GM12865 (cell line): ENCODE measurements around the gene PNPLA4.

Experiments
- DNase-seq: peaks from one replicate; pipeline ENCODE4 v3.0.0; 2010; ENCODE audit warnings: low read depth
- H3K4me3 ChIP-seq: 2 replicates; pipeline ENCODE4 v1.5.1; 2011; ENCODE audit warnings: mild to moderate bottlenecking, low read depth, low read length, control low read depth
- TF ChIP-seq, protein P1 (sequence below): IDR thresholded peaks from 2 replicates; pipeline ENCODE4 v1.5.1; 2011; ENCODE audit warnings: low read length, control low read depth, low read depth, inconsistent platforms; ENCODE audit not compliant: insufficient read depth; ENCODE audit errors: missing control alignments

Gene PNPLA4, protein sequence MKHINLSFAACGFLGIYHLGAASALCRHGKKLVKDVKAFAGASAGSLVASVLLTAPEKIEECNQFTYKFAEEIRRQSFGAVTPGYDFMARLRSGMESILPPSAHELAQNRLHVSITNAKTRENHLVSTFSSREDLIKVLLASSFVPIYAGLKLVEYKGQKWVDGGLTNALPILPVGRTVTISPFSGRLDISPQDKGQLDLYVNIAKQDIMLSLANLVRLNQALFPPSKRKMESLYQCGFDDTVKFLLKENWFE

DNA sequence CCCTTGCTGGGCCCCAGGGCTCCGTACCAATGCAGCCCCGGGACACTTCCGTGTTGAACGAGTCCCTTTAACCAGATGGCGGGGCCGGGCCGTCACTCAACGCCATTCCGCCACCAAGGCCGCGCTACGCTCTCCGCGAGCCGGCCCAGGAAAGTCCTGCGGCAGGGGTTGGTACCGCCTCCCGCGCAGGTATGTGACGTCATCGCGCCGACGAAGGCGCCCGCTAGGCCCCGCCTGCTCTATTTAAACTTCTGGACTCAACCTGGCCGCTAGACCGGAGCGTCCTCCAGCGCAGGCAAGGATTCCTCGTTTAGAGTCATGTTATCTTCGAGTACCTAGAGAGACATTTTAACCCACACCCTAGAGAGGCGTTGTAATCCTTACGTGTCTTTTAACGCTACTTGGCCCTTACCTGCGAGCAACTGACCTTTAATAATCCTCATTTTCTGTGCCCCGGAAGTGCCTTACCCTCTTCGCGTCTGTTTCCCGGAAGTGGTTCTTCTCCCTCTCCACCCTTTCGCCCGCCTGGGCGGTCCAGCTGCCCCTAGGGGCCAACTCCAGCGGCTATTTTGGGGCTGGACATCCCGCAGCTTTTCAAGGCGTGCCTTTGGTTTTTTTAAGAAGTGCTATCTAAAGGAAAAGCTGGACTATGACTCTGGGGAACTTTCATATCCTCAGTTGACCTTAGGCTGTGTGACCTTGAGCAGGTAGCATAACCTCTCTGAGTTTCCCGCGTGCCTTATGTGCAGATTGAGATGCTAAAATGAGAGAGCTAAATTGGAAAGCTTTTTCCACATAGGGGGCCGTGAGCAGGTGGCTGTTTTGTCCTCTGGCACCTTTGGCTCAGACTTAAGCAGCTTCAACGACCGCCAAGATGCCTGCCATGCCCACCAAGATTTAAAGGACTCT, at the start of gene PNPLA4:
PNPLA4 (minus strand) TSS at position 155 of the 909 bp plus-strand sequence. CDS start 1,294 bp downstream, outside the sequence.
- TF ChIP-seq, protein P1, sequence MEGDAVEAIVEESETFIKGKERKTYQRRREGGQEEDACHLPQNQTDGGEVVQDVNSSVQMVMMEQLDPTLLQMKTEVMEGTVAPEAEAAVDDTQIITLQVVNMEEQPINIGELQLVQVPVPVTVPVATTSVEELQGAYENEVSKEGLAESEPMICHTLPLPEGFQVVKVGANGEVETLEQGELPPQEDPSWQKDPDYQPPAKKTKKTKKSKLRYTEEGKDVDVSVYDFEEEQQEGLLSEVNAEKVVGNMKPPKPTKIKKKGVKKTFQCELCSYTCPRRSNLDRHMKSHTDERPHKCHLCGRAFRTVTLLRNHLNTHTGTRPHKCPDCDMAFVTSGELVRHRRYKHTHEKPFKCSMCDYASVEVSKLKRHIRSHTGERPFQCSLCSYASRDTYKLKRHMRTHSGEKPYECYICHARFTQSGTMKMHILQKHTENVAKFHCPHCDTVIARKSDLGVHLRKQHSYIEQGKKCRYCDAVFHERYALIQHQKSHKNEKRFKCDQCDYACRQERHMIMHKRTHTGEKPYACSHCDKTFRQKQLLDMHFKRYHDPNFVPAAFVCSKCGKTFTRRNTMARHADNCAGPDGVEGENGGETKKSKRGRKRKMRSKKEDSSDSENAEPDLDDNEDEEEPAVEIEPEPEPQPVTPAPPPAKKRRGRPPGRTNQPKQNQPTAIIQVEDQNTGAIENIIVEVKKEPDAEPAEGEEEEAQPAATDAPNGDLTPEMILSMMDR = no peak
- peak within 1 kb of the TSS; percentile 67 for H3K4me3 ChIP-seq
- peak; percentile 93 for DNase-seq

DNA sequence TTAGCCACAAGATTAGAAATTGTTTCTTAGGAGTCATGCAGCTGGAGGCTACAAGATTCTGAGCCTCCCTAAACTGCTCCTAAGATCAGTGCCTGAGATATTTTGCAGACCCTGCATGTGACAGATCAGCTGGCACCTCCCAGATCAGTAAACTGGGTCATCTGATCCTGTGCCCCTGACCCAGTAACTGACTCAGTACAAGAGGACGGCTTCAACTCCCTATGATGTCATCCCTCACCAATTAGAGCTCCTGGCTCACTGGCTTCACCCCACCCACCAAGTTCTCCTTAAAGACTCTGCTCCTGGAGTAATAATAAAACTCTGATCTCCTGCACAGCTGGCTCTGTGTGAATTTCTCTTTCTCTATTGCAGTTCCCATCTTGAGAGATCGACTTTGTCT, 45.4 kb upstream of the PNPLA4 start:
- TF ChIP-seq, protein P1 = no peak
- no peak overlapping the region for H3K4me3 ChIP-seq
- DNase-seq = no peak

DNA sequence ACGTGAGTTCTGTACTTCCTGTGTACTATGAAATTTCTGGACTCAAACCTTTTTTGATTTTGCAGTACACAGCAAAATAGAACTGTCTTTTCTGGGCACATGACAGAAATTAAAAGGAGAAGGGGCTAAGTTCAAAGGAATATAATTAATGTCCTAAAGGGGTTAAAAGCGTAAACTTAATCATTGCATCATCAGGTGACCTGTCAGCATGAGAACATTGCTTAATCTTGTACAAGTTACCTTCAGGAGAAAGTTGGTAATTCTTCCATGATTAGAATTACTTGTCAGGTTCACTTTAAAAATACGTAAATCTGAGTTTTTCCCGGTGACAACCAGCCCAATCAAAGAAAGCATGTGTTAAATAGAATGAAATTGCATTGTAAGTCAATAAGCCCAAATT, 43.2 kb upstream of the PNPLA4 start:
- DNase-seq = no peak
- no peak overlapping the region for H3K4me3 ChIP-seq
- TF ChIP-seq, protein P1 = no peak

DNA sequence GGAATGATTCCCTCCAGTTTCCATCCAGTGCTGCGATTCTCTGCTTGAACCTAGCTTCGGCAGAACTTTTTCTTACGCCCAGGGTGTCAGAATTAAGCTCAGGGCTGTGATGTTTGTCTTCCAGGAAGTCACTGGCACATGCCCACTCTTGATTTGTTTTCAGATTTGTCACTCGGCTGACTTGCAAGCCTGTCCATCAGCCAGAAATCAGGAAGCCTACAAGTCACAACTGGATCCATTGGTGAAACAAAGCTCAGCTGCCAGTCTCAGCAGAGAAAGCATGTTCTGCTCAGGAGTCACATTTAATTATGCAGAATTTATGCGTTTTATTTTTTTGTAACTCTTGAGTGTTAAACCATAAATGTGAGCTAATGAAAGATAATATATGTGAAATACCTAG, 38.2 kb upstream of the PNPLA4 start:
- no peak for DNase-seq
- TF ChIP-seq, protein P1 = no peak
- no peak overlapping the region for H3K4me3 ChIP-seq

DNA sequence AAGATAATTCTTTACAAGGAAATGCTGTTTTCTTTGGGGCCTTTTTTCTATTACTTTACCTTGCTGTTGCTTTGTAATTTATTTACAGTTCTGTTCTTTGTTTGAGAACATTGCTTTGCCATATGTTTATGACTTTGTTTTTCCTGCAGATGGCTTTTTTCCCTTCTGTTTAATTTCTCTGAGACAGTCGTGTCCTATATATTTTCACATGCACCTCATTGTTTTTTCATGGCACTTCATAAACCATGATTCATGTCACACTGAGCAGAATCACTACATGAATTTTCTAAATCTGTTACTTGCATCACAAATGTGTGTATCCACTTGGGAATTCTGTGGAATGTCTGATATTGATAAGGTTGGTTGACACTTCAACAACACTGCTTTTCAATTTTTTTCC, 33.0 kb upstream of the PNPLA4 start:
- H3K4me3 ChIP-seq = no peak overlapping the region
- TF ChIP-seq, protein P1 = no peak
- DNase-seq = no peak

DNA sequence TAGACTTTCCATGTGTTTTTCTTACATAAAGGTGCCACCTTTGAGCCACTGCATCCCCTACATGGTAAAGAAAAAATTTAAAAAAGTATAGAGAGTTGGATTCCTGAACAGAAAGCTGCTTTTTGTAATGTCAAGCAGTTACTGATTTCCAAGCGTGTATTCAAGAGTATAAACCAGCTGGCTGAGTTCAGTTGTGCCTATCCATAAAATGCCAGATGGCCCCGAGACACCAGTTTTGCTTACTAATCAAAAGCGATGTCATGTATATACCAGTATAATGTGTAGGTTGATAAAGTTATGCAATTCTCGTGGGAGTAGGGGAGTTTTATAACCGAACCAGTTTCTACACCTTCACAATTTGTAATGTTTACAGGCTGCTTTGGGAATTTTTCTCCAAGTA, 26.2 kb upstream of the PNPLA4 start:
- TF ChIP-seq, protein P1 = no peak

DNA sequence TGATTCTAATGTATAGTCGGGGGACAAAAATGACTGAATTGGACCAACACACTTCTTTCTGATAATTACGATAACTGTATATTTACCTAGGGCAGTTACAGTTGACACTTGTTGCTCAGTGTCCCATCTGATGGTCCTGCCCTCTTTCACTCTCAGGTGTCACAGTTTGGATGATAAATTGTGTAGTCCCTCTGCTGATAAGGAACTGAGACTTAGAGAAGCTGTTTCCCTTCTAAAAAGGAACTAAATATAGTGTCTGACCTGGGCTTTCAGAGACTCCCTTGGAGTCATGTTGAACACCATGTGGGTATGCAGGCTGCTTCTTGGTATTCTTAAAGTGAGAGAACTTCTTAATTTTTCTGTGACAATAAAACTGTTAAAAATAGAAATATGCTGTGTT, 23.7 kb upstream of the PNPLA4 start:
- H3K4me3 ChIP-seq = no peak overlapping the region
- TF ChIP-seq, protein P1 = no peak
- DNase-seq = peak; percentile 67

More for the DNA sequence above, 26.2 kb upstream of the PNPLA4 start:
- DNase-seq = no peak
- no peak overlapping the region for H3K4me3 ChIP-seq
